Heart right ventricle (tissue), 16 donors: ENCODE data around the gene CEP68. TPM values are rescaled to one million over a fixed set of nuclear protein-coding genes. Genes with fewer than 3 reads are reported as not detected.
"Not testable (repeated sequence)": the region's sequence is repeated elsewhere in the genome, so short reads cannot be mapped to it uniquely, and the experiment has no call there.

Experiments
- ATAC-seq, 8 donors: fragments of 200-7000 bp; cut with Tn5 transposase; one replicate each; pipeline ENCODE4 v1.9.1; 2020; ENCODE audit warnings: mild to moderate bottlenecking in 8 of 8, moderate library complexity in 8 of 8, moderate number of reproducible peaks in 1 of 8
- DNase-seq, 2 donors: peaks; one replicate each; pipeline ENCODE4 v3.0.0-alpha.2; 2020
- H3K27ac ChIP-seq, 10 donors: fragments of 200-600 bp; sonication (generic) in 2 of 10; one replicate each; pipeline versions ENCODE4 v1.5.0 to v1.8.0; 2020 to 2022; ENCODE audit warnings: mild to moderate bottlenecking in 3 of 10
- H3K27me3 ChIP-seq, 7 donors: fragments of 200-600 bp; one replicate each; pipeline ENCODE4 v1.8.0; 2021 to 2022; ENCODE audit warnings: mild to moderate bottlenecking in 2 of 7
- H3K36me3 ChIP-seq, 9 donors: fragments of 200-600 bp; sonication (generic) in 1 of 9; one replicate each; pipeline versions ENCODE4 v1.5.0 to v1.8.0; 2020 to 2022; ENCODE audit warnings: mild to moderate bottlenecking in 2 of 9
- H3K4me1 ChIP-seq, 9 donors: fragments of 200-600 bp; sonication (generic) in 1 of 9; one replicate each; pipeline versions ENCODE4 v1.5.0 to v1.8.0; 2020 to 2022; ENCODE audit warnings: mild to moderate bottlenecking in 4 of 9
- H3K4me3 ChIP-seq, 10 donors: fragments of 200-600 bp; sonication (generic) in 2 of 10; one replicate each; pipeline versions ENCODE4 v1.5.0 to v1.8.0; 2020 to 2022; ENCODE audit warnings: mild to moderate bottlenecking in 7 of 10, moderate library complexity in 2 of 10
- H3K9me3 ChIP-seq, 11 donors: fragments of 200-600 bp in 10 of 11; sonication (generic) in 2 of 11; one replicate each; pipeline versions ENCODE4 v1.5.0 to v1.8.0; 2013 to 2022; ENCODE audit warnings: mild to moderate bottlenecking in 2 of 11, control low read depth in 1 of 11, moderate library complexity in 1 of 11
- WGBS, 2 donors: extraction: QIAGEN DNeasy Blood & Tissue Kit; methylation state at CpG; one replicate each; pipeline ENCODE4 v1.1.7; 2013; ENCODE audit warnings: inconsistent platforms in 1 of 2; 5-methylcytosine and 5-hydroxymethylcytosine counted together
- intact Hi-C, 10 donors: fragments of 100-400 bp; cut with DNase I; formaldehyde crosslinking; loops; one replicate each; pipeline versions ENCODE4 v1.11.1 to v1.14.2; 2022
- polyA plus RNA-seq, 2 donors: library from polyadenylated mRNA; stranded (reverse); fragments of 200-250 nt; gene quantifications; one replicate each; pipeline ENCODE4 v1.2.3, GENCODE V29; 2013
- total RNA-seq, 10 donors: library from RNA; stranded (reverse); fragmentation: NEBNext Ultra II Directional in 3 of 10; extraction: Animal tissue kit (Norgen Biotek cat#: 25700) in 3 of 10; gene quantifications; one replicate each; pipeline versions ENCODE4 v1.2.1 to v1.2.4, GENCODE V29; 2021 to 2023
- TF ChIP-seq, protein P1 (sequence below), 9 donors: fragments of 200-600 bp; sonication (generic) in 2 of 9; IDR thresholded peaks; one replicate each; pipeline versions ENCODE4 v1.5.0 to v1.8.0; 2021 to 2022; ENCODE audit warnings: antibody characterized with exemption in 9 of 9, mild to moderate bottlenecking in 5 of 9, moderate library complexity in 1 of 9
- donor health status: Arrhythmogenic right ventricular cardiomyopathy.
- donor health status: ischemic (EF 13 %, LVEDD 7.1; RV severe dilation, severe dysfunction).
- donor health status: healthy with polysubstance abuse.
- donor health status: DM: no; HTN: yes; CAD: no.
- donor health status: DM: no; HTN: no; CAD: no.
- donor health status: ischemic (EF 25% LVEDD 6.9; RV normal size, moderate dysfunction).
- donor health status: ischemic (EF 25% LVEDD 5.7; RV mildly dilated, moderate dysfunction).
- donor health status: healthy.
- donor health status: DM: yes; HTN: yes; CAD: no.
- donor health status: Ischemic cardiomyopathy.
- donor health status: ischemic (EF 35%, LVEDD 5.7; RV mildly dilated, moderate dysfunction).
- donor health status: nonischemic (EF 11% LVEDD 7.7; RV severe dilation, severe dysfunction).
- donor health status: DM: yes; HTN: yes; CAD: no.
- donor health status: PGD.
- donor health status: ischemic (EF 29% LVEDD 5.4; RV normal size, mild dysfunction).
- donor health status: nonischemic (EF 23%, LVEDD 6.1; RV moderate dilation, normal function).

CEP68 gene
- total and polyA plus RNA-seq, 12 donors, result 4.3 to 28.4 (median 19.9) TPM

DNA sequence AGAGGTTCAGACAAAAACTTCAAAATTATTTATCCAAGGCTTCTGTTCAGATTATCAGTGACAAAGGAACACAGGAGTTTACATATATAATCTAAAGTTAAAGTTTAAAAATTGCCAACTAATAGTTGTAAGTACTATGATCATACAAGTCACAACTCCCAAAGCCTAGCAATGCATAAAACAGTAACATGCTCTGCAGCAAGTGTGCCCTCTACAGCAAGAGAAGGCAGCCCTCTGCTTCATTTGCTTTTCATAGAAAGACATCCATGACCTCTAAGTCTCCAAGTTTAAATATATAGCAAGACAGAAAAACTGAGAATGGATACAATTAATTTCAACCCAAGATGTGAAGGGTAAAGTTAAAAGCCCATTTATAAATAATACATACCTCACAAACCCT, 60.4 kb downstream of the CEP68 start:
- Histone ChIP-seq H3K9me3 (no peaks in the 10 kb centered on the region), H3K4me1 (peaks cover 4 to 88% (median 69%) of the 10 kb centered on the region in 9 donors), H3K27me3 (no peaks in the 10 kb centered on the region), H3K36me3 (peaks cover 0 to 9% (median 0%) of the 10 kb centered on the region in 9 donors), H3K4me3 (no peak overlapping the region), H3K27ac (no peak overlapping the region)
- intact Hi-C loops, result no loop called here
- TF ChIP-seq, protein P1, sequence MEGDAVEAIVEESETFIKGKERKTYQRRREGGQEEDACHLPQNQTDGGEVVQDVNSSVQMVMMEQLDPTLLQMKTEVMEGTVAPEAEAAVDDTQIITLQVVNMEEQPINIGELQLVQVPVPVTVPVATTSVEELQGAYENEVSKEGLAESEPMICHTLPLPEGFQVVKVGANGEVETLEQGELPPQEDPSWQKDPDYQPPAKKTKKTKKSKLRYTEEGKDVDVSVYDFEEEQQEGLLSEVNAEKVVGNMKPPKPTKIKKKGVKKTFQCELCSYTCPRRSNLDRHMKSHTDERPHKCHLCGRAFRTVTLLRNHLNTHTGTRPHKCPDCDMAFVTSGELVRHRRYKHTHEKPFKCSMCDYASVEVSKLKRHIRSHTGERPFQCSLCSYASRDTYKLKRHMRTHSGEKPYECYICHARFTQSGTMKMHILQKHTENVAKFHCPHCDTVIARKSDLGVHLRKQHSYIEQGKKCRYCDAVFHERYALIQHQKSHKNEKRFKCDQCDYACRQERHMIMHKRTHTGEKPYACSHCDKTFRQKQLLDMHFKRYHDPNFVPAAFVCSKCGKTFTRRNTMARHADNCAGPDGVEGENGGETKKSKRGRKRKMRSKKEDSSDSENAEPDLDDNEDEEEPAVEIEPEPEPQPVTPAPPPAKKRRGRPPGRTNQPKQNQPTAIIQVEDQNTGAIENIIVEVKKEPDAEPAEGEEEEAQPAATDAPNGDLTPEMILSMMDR (IDR thresholded peaks at IDR 0.05), result no peak
- no peak for DNase-seq
- no peak for ATAC-seq

DNA sequence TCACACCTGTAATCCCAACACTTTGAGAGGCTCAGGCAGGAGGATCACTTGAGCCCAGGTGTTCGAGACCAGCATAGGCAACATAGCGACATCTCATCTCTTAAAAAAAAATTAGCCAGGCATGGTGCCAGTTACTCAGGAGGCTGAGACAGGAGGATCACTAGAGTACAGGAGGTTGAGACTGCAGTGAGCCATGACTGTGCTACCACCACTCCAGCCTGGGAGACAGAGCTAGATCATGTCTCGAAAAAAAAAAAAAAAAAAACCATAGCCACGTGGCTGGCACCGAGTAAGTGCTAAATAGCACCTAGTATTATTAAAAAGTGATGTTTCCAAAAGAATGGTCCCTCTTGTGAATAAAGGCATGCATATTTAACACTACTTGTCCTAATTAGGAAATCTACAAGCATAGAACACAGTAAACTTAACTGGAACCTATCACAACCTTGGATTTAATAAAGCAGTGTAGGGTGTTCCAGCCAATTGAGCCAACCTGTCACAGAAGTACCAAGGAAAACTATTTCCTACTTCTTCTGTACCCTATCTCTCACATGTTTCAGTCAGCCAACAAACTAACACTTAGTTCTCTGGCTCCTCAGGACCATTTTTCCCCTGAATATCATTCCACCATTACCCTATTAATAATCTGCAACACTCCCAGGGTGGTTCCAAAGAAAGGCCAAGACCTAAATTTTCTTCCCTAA, 64.9 kb downstream of the CEP68 start:
- no peak overlapping the region for H3K4me3 ChIP-seq
- H3K27me3 ChIP-seq, result no peaks in the 10 kb centered on the region
- no peaks in the 10 kb centered on the region for H3K9me3 ChIP-seq
- H3K27ac ChIP-seq, result peak overlapping the region in 1 of 10 donors; percentile 71
- 68 to 73% methylated on average over 5 of the region's 5 CpGs for whole genome bisulfite sequencing, 2 donors
- ATAC-seq (peak in 6 of 8 donors; percentile 7 to 38 (median 16)), DNase-seq (no peak)
- TF ChIP-seq, protein P1 (IDR thresholded peaks at IDR 0.05), result no peak
- peaks cover under 1 to 92% (median 85%) of the 10 kb centered on the region in 9 donors for H3K4me1 ChIP-seq
- intact Hi-C loops, result loop anchor here in 3 of 10 donors (10.0 kb wide), 2 partner anchors 46 to 56 kb away; no protein-coding TSS in a partner anchor
- H3K36me3 ChIP-seq, result peaks cover 0 to 9% (median 0%) of the 10 kb centered on the region in 9 donors

DNA sequence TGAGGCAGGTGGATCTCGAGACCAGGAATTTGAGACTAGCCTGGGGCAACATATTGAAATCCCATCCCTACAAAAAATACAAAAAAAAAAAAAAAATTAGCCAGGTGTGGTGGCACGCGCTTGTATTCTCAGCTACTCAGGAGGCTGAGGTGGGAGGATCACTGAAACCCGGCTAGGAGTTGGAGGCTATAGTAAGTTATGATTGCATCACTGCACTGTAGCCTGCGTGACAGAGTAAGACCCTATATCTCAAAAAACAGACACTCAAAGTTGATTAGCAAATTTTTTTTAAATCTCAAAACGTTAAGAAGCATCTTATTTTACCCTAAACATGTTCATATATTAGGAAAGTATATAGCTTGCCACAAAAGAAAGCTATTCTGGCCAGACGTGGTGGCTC, 66.1 kb downstream of the CEP68 start:
- intact Hi-C loops, result loop anchor here in 3 of 10 donors (10.0 kb wide), 2 partner anchors 48 to 58 kb away; no protein-coding TSS in a partner anchor
- DNase-seq, result no peak
- no peak for ATAC-seq
- Histone ChIP-seq H3K9me3 (no peaks in the 10 kb centered on the region), H3K36me3 (peaks cover 0 to 9% (median 0%) of the 10 kb centered on the region in 9 donors), H3K4me3 (no peak overlapping the region), H3K4me1 (peaks cover 1 to 93% (median 85%) of the 10 kb centered on the region in 9 donors), H3K27ac (no peak overlapping the region), H3K27me3 (no peaks in the 10 kb centered on the region)
- TF ChIP-seq, protein P1 (IDR thresholded peaks at IDR 0.05), result no peak
- WGBS, 2 donors, result 84 to 87% methylated on average over 7 of the region's 7 CpGs

DNA sequence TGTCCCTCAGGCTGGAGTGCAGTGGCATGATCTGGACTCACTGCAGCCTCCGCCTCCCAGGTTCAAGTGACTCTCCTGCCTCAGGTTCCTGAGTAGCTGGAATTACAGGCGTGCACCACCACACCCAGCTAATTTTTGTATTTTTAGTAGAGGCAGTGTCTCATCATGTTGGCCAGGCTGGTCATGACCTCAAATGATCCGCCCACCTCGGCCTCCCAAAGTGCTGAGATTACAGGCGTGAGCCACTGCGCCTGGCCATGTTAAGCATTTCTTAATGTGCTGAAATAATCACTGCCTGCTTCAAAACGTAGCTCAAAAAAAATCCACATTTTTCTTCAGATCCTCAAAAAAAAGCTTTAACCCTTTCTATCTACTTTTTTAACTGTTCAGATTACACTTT, 69.2 kb downstream of the CEP68 start:
- not testable (repeated sequence) for ATAC-seq, H3K27me3 ChIP-seq, H3K9me3 ChIP-seq, H3K36me3 ChIP-seq
- Histone ChIP-seq H3K27ac (peak overlapping the region in 7 of 10 donors; percentile 23 to 98 (median 56)), H3K4me1 (peaks cover 5 to 79% (median 74%) of the 10 kb centered on the region in 9 donors), H3K4me3 (peak overlapping the region in 1 of 10 donors; percentile 93)
- WGBS, 2 donors, result 52 to 56% methylated on average over 7 of the region's 7 CpGs
- DNase-seq, result peak in 1 of 2 donors; percentile 32
- intact Hi-C loops, result loop anchor here in 5 of 10 donors (5.0 to 10.0 kb wide), 6 partner anchors 33 to 68 kb away; partner anchors contain the start of gene CEP68 (in 1 of the 5)
